SK-N-SH (cell line): Measurements from ENCODE around the gene ALS2CL. TPM values are rescaled to one million over a fixed set of nuclear protein-coding genes. Genes with fewer than 3 reads are reported as not detected.

ENCODE experiments used
- CTCF ChIA-PET: fragments of 300-600, 350-600 bp; formaldehyde crosslinking; extraction: SDS; loops from one replicate; lab custom pipeline; 2021; lab: Yijun Ruan, JAX
- POLR2A ChIA-PET: fragments of 350-600 bp; sonication (Branson Sonifier 250); formaldehyde crosslinking; extraction: SDS; loops from one replicate; lab custom pipeline; 2020; ENCODE audit warnings: antibody characterized with exemption, inconsistent platforms; lab: Yijun Ruan, JAX
- DNase-seq: peaks from one replicate; pipeline ENCODE4 v3.0.0; 2012
- H2AFZ ChIP-seq: fragments of 200-600 bp; sonication (generic); 2 replicates; pipeline ENCODE4 v1.8.1; 2016; ENCODE audit warnings: antibody characterized with exemption, mild to moderate bottlenecking, low read depth
- H3F3A ChIP-seq: fragments of 200-600 bp; sonication (generic); replicated peaks from 2 replicates; pipeline ENCODE3; 2016; ENCODE audit warnings: antibody characterized with exemption, mild to moderate bottlenecking; ENCODE audit not compliant: insufficient read depth
- H3K27ac ChIP-seq, 2 experiments: fragments of 200-500 bp in 1 of 2; fragments of 200-600 bp in 1 of 2; sonication (Bioruptor generic) in 1 of 2; sonication (generic), shearing (Covaris generic) in 1 of 2; 2 replicates each; pipeline versions ENCODE4 v1.5.1 to v1.6.1; 2014 to 2016; ENCODE audit warnings: low read depth in 2 of 2, inconsistent platforms in 1 of 2, low read length in 1 of 2, mild to moderate bottlenecking in 1 of 2, mixed read lengths in 1 of 2
- H3K27me3 ChIP-seq: fragments of 200-600 bp; sonication (generic), shearing (Covaris generic); 2 replicates; pipeline ENCODE4 v1.6.1; 2016; ENCODE audit warnings: mixed run types; ENCODE audit not compliant: insufficient read depth
- H3K36me3 ChIP-seq, 2 experiments: fragments of 200-500 bp in 1 of 2; fragments of 200-600 bp in 1 of 2; sonication (Bioruptor generic) in 1 of 2; sonication (generic) in 1 of 2; replicated peaks in 1 of 2; 2 replicates each; pipeline versions ENCODE3 to v1.5.1; 2014 to 2016; ENCODE audit warnings: low read length in 1 of 2, mild to moderate bottlenecking in 1 of 2; ENCODE audit not compliant: insufficient read depth in 2 of 2, control insufficient read depth in 1 of 2
- H3K4me1 ChIP-seq, 2 experiments: fragments of 200-500 bp in 1 of 2; fragments of 200-600 bp in 1 of 2; sonication (Bioruptor generic) in 1 of 2; sonication (generic), shearing (Covaris generic) in 1 of 2; 2 replicates each; pipeline versions ENCODE4 v1.5.1 to v1.6.1; 2014 to 2016; ENCODE audit warnings: low read depth in 1 of 2, low read length in 1 of 2, mixed run types in 1 of 2; ENCODE audit not compliant: insufficient read depth in 2 of 2, control insufficient read depth in 1 of 2
- H3K4me2 ChIP-seq: fragments of 200-600 bp; sonication (generic), shearing (Covaris generic); 2 replicates; pipeline ENCODE4 v1.6.1; 2017; ENCODE audit warnings: mixed run types
- H3K4me3 ChIP-seq, 2 experiments: fragments of 200-500 bp in 1 of 2; fragments of 200-600 bp in 1 of 2; sonication (Bioruptor generic) in 1 of 2; sonication (generic), shearing (Covaris generic) in 1 of 2; 2 replicates each; pipeline versions ENCODE4 v1.5.1 to v1.8.1; 2014 to 2016; ENCODE audit warnings: low read depth in 2 of 2, inconsistent platforms in 1 of 2, low read length in 1 of 2, mild to moderate bottlenecking in 1 of 2, mixed read lengths in 1 of 2, moderate library complexity in 1 of 2
- H3K79me2 ChIP-seq: fragments of 200-600 bp; sonication (generic); 2 replicates; pipeline ENCODE4 v1.8.1; 2017; ENCODE audit warnings: mild to moderate bottlenecking; ENCODE audit not compliant: insufficient read depth
- H3K9ac ChIP-seq: fragments of 200-600 bp; sonication (generic); 2 replicates; pipeline ENCODE4 v1.6.1; 2017; ENCODE audit warnings: mixed run types
- H3K9me2 ChIP-seq: fragments of 200-600 bp; sonication (generic); 2 replicates; pipeline ENCODE4 v1.6.1; 2017; ENCODE audit warnings: mixed run types
- H3K9me3 ChIP-seq: fragments of 200-600 bp; sonication (generic); 2 replicates; pipeline ENCODE4 v1.6.1; 2017; ENCODE audit warnings: mixed run types, mild to moderate bottlenecking, moderate library complexity
- H4K20me1 ChIP-seq: fragments of 200-600 bp; sonication (generic); 2 replicates; pipeline ENCODE4 v1.6.1; 2017; ENCODE audit warnings: mild to moderate bottlenecking, mixed run types; ENCODE audit not compliant: insufficient read depth
- CHD2 ChIP-seq: fragments of 150-350 bp; IDR thresholded peaks from 2 replicates; pipeline ENCODE4 v1.6.1; 2018; ENCODE audit warnings: low read length; ENCODE audit not compliant: partially characterized antibody
- ELF1 ChIP-seq: IDR thresholded peaks from 2 replicates; pipeline ENCODE4 v1.4.0; 2012
- EZH2phosphoT487 ChIP-seq: fragments of 200-600 bp; sonication (generic); IDR thresholded peaks from 2 replicates; pipeline ENCODE4 v1.6.1; 2017; ENCODE audit warnings: low read depth, mixed run types, mild to moderate bottlenecking, antibody characterized with exemption, moderate library complexity, borderline replicate concordance
- FOXJ3 ChIP-seq: sonication (generic); formaldehyde crosslinking; IDR thresholded peaks from 2 replicates; pipeline ENCODE4 v1.5.1; 2020; ENCODE audit warnings: mild to moderate bottlenecking, missing genetic modification reagents
- GATA2 ChIP-seq: sonication (generic); formaldehyde crosslinking; IDR thresholded peaks from 2 replicates; pipeline ENCODE4 v1.5.0; 2020; ENCODE audit warnings: mild to moderate bottlenecking, missing genetic modification reagents
- NRF1 ChIP-seq: IDR thresholded peaks from 2 replicates; pipeline ENCODE4 v1.6.1; 2012; ENCODE audit warnings: low read depth, mild to moderate bottlenecking, low read length
- POLR2AphosphoS5 ChIP-seq: IDR thresholded peaks from 2 replicates; pipeline ENCODE4 v1.6.1; 2012; ENCODE audit warnings: low read depth, low read length
- REST ChIP-seq: IDR thresholded peaks from 2 replicates; pipeline ENCODE4 v1.6.1; 2012; ENCODE audit warnings: mild to moderate bottlenecking, low read depth, low read length, moderate library complexity
- SIN3A ChIP-seq: IDR thresholded peaks from 2 replicates; pipeline ENCODE4 v1.6.1; 2012; ENCODE audit warnings: low read depth, mild to moderate bottlenecking, low read length, moderate library complexity, borderline replicate concordance
- TEAD4 ChIP-seq: IDR thresholded peaks from 2 replicates; pipeline ENCODE4 v1.4.0; 2012; ENCODE audit warnings: mild to moderate bottlenecking, borderline replicate concordance; ENCODE audit not compliant: insufficient read depth
- USF2 ChIP-seq: fragments of 150-350 bp; IDR thresholded peaks from 2 replicates; pipeline ENCODE4 v1.6.1; 2017; ENCODE audit warnings: antibody characterized with exemption, low read length, low read depth, borderline replicate concordance
- YY1 ChIP-seq: IDR thresholded peaks from 2 replicates; pipeline ENCODE4 v1.4.0; 2012; ENCODE audit warnings: low read depth, mild to moderate bottlenecking
- WGBS: methylation state at CpG from one replicate; pipeline ENCODE4 v1.1.6; 2017; ENCODE audit warnings: low lambda C conversion rate; 5-methylcytosine and 5-hydroxymethylcytosine counted together
- polyA plus RNA-seq, 3 experiments: library from polyadenylated mRNA; depleted of rRNA; stranded (reverse); fragments of >200 nt; gene quantifications; 2 replicates each; pipeline ENCODE4 v1.2.3, GENCODE V29; 2012

The ALS2CL gene, protein sequence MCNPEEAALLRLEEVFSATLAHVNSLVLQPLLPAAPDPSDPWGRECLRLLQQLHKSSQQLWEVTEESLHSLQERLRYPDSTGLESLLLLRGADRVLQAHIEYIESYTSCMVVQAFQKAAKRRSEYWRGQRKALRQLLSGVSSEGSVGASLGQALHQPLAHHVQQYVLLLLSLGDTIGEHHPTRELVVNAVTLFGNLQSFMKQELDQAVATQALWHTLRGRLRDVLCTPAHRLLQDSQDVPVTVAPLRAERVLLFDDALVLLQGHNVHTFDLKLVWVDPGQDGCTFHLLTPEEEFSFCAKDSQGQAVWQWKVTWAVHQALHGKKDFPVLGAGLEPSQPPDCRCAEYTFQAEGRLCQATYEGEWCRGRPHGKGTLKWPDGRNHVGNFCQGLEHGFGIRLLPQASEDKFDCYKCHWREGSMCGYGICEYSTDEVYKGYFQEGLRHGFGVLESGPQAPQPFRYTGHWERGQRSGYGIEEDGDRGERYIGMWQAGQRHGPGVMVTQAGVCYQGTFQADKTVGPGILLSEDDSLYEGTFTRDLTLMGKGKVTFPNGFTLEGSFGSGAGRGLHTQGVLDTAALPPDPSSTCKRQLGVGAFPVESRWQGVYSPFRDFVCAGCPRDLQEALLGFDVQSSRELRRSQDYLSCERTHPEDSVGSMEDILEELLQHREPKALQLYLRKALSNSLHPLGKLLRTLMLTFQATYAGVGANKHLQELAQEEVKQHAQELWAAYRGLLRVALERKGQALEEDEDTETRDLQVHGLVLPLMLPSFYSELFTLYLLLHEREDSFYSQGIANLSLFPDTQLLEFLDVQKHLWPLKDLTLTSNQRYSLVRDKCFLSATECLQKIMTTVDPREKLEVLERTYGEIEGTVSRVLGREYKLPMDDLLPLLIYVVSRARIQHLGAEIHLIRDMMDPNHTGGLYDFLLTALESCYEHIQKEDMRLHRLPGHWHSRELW
- 0.18 and 0.58 TPM in 2 replicates for polyA plus RNA-seq (2012; rRNA removed)
- polyA plus RNA-seq (2012; cell fraction: cytosol; rRNA removed) = 0.03 and 0.10 TPM in 2 replicates
- 1.2 and 1.5 TPM in 2 replicates for polyA plus RNA-seq (2012; cell fraction: nucleus; rRNA removed)

- peaks cover 0 to 20% of the 10 kb centered on the region in 2 experiments; a peak in 1 of 4 replicates for H3K4me1 ChIP-seq
- no peak for TF ChIP-seq TEAD4
- no peak for TF ChIP-seq NRF1
- no peak for TF ChIP-seq EZH2phosphoT487
- no peak for TF ChIP-seq POLR2AphosphoS5
- TF ChIP-seq FOXJ3 (CRISPR knock-in tag) = no peak
- H3K4me2 ChIP-seq = peak within 1 kb of the TSS; percentile 89
- DNase-seq = peak; percentile 92
- peak within 1 kb of the TSS; percentile 43; the same call in 1 of the 2 replicates for H3K9ac ChIP-seq
- H3K79me2 ChIP-seq = no peaks in the 10 kb centered on the region
- no peaks in the 10 kb centered on the region for H3K9me3 ChIP-seq
- H3K9me2 ChIP-seq = no peaks in the 10 kb centered on the region
- CTCF ChIA-PET = interaction anchor here (0.9 to 5.7 kb wide), 7 partner anchors 9 to 205 kb away, joined by 3 to 42 read pairs (median 5); no protein-coding TSS in a partner anchor
- H3K27ac ChIP-seq = no peak within 1 kb of the TSS; a peak in 1 of 4 replicates
- POLR2A ChIA-PET = no interaction called here
- no peaks in the 10 kb centered on the region for H3K27me3 ChIP-seq
- H3K36me3 ChIP-seq = no peaks in the 10 kb centered on the region
- no peaks in the 10 kb centered on the region for H4K20me1 ChIP-seq
- peak within 1 kb of the TSS; percentile 54 to 57 for H3K4me3 ChIP-seq
- H2AFZ ChIP-seq = peak within 1 kb of the TSS; percentile 63; the same call in 1 of the 2 replicates
- WGBS = 37% methylated on average over 8 of the region's 71 CpGs
- no peaks in the 10 kb centered on the region for H3F3A ChIP-seq
These were observed at the start of gene ALS2CL for GRCh38 chr3:46693038-46693891. Gene ALS2CL (minus strand): TSS chr3:46693679. CDS start chr3:46689440, 4,239 bp downstream.

- Histone ChIP-seq H3K9me3 (no peaks in the 10 kb centered on the region), H3K4me3 (no peak overlapping the region), H3K4me2 (no peak overlapping the region), H2AFZ (no peak overlapping the region), H3K27me3 (no peaks in the 10 kb centered on the region), H3K4me1 (no peaks in the 10 kb centered on the region), H3F3A (no peaks in the 10 kb centered on the region), H3K79me2 (no peaks in the 10 kb centered on the region), H3K36me3 (no peaks in the 10 kb centered on the region), H3K9ac (no peak overlapping the region), H4K20me1 (no peaks in the 10 kb centered on the region), H3K27ac (no peak overlapping the region), H3K9me2 (no peaks in the 10 kb centered on the region)
- CTCF ChIA-PET = interaction anchor here (0.6 to 1.0 kb wide), 2 partner anchors 122 to 138 kb away, joined by 3 read pairs; no protein-coding TSS in a partner anchor
- no peak for DNase-seq
- TF ChIP-seq REST (0 out of 2 replicates have a peak, but pooled peaks have one; percentile 42), SIN3A (no peak), GATA2 (CRISPR knock-in tag) (no peak), CHD2 (no peak), USF2 (no peak), ELF1 (no peak), POLR2AphosphoS5 (no peak), YY1 (no peak)
- POLR2A ChIA-PET = no interaction called here
- 74% methylated on average over 10 of the region's 12 CpGs for WGBS
These were observed 49.6 kb upstream of the ALS2CL start for GRCh38 chr3:46742992-46743585.
